Measurements from ENCODE around the gene MPPED1. TPM values are rescaled to one million over a fixed set of nuclear protein-coding genes. Genes with fewer than 3 reads are reported as not detected.

The MPPED1 gene
- total and polyA plus RNA-seq, 2 donors (not counting 1 experiment from before 2014, with no cell fraction given), result 0.13 TPM; not detected in 1

- H3K79me2 ChIP-seq (ENCODE audit: control insufficient read depth, insufficient read depth, low read length), result no peaks in the 10 kb centered on the region
- no peak for DNase-seq
- H3K4me2 ChIP-seq (replicated peaks; ENCODE audit: low read depth, low read length, poor library complexity, severe bottlenecking), result no peak overlapping the region
- peaks cover 0 to 2% (median 0%) of the 10 kb centered on the region in 4 experiments for H3K27me3 ChIP-seq (replicated peaks in 1 of 4; ENCODE audit: control extremely low read depth in 1 of 4, control insufficient read depth in 3 of 4, insufficient read depth in 4 of 4, low read length in 3 of 4)
- H3K27ac ChIP-seq (ENCODE audit: low read length in 2 of 2), result no peak overlapping the region
- intact Hi-C loops (cut with micrococcal nuclease), result no loop called here
- ChIA-PET POLR2A (no interaction called here), CTCF (no interaction called here)
- no peak overlapping the region for H2AFZ ChIP-seq (ENCODE audit: insufficient read depth, low read depth, low read length, poor library complexity, severe bottlenecking)
- Mint-ChIP-seq H3K27ac (no peak overlapping the region), H3K9me3 (ENCODE audit: insufficient read depth) (no peaks in the 10 kb centered on the region), H3K4me3 (no peak overlapping the region), H3K27me3 (peaks cover 9% of the 10 kb centered on the region), H3K4me1 (no peaks in the 10 kb centered on the region)
- H3K9ac ChIP-seq (ENCODE audit: low read length), result no peak overlapping the region
- no peaks in the 10 kb centered on the region for H4K20me1 ChIP-seq (ENCODE audit: control insufficient read depth, insufficient read depth, low read length, poor library complexity, severe bottlenecking)
- no peak overlapping the region for H3K4me3 ChIP-seq (ENCODE audit: control extremely low read depth in 1 of 5, extremely low read depth in 1 of 5, insufficient read depth in 1 of 5, low read depth in 2 of 5, low read length in 4 of 5)
- 86% methylated on average over 15 of the region's 17 CpGs for WGBS (ENCODE audit: insufficient coverage)
- TF ChIP-seq EZH2 (IDR thresholded peaks at IDR 0.05; ENCODE audit: borderline replicate concordance, insufficient read depth, low read depth, low read length, poor library complexity, severe bottlenecking) (no peak), CTCF (IDR thresholded peaks at IDR 0.05) (no peak)
- no peak for ATAC-seq (ENCODE audit: low read depth)
- no peaks in the 10 kb centered on the region for H3K4me1 ChIP-seq (ENCODE audit: control insufficient read depth in 2 of 2, insufficient read depth in 2 of 2, low read length in 2 of 2)
- H3K36me3 ChIP-seq (replicated peaks in 1 of 2; ENCODE audit: control extremely low read depth in 1 of 2, control insufficient read depth in 1 of 2, extremely low read depth in 1 of 2, insufficient read depth in 2 of 2, low read length in 1 of 2), result no peaks in the 10 kb centered on the region
- peaks cover 0 to 9% (median 0%) of the 10 kb centered on the region in 3 donors for H3K9me3 ChIP-seq (ENCODE audit: control extremely low read depth in 1 of 3, control insufficient read depth in 2 of 3, insufficient read depth in 1 of 3, low read length in 2 of 3)
These were observed 120.7 kb downstream of the MPPED1 start for GRCh38 chr22:43532301-43533155.

GRCh38 chr22:43533156-43533530 lies 121.3 kb downstream of the MPPED1 start:
- Histone ChIP-seq H3K27me3 (replicated peaks in 1 of 4; ENCODE audit: control extremely low read depth in 1 of 4, control insufficient read depth in 3 of 4, insufficient read depth in 4 of 4, low read length in 3 of 4) (no peaks in the 10 kb centered on the region), H3K4me1 (ENCODE audit: control insufficient read depth in 2 of 2, insufficient read depth in 2 of 2, low read length in 2 of 2) (no peaks in the 10 kb centered on the region), H3K9me3 (ENCODE audit: control extremely low read depth in 1 of 3, control insufficient read depth in 2 of 3, insufficient read depth in 1 of 3, low read length in 2 of 3) (peaks cover 0 to 9% (median 0%) of the 10 kb centered on the region in 3 donors), H3K27ac (ENCODE audit: low read length in 2 of 2) (no peak overlapping the region), H3K4me3 (ENCODE audit: control extremely low read depth in 1 of 5, extremely low read depth in 1 of 5, insufficient read depth in 1 of 5, low read depth in 2 of 5, low read length in 4 of 5) (no peak overlapping the region), H2AFZ (ENCODE audit: insufficient read depth, low read depth, low read length, poor library complexity, severe bottlenecking) (no peak overlapping the region), H3K4me2 (replicated peaks; ENCODE audit: low read depth, low read length, poor library complexity, severe bottlenecking) (no peak overlapping the region), H3K79me2 (ENCODE audit: control insufficient read depth, insufficient read depth, low read length) (no peaks in the 10 kb centered on the region), H3K36me3 (replicated peaks in 1 of 2; ENCODE audit: control extremely low read depth in 1 of 2, control insufficient read depth in 1 of 2, extremely low read depth in 1 of 2, insufficient read depth in 2 of 2, low read length in 1 of 2) (no peaks in the 10 kb centered on the region), H4K20me1 (ENCODE audit: control insufficient read depth, insufficient read depth, low read length, poor library complexity, severe bottlenecking) (no peaks in the 10 kb centered on the region), H3K9ac (ENCODE audit: low read length) (no peak overlapping the region)
- H3K27me3 Mint-ChIP-seq, result peaks cover 14% of the 10 kb centered on the region
- intact Hi-C loops (cut with micrococcal nuclease), result no loop called here
- TF ChIP-seq EZH2 (IDR thresholded peaks at IDR 0.05; ENCODE audit: borderline replicate concordance, insufficient read depth, low read depth, low read length, poor library complexity, severe bottlenecking), result no peak
- no peak for TF ChIP-seq CTCF (IDR thresholded peaks at IDR 0.05)
- H3K4me3 Mint-ChIP-seq, result no peak overlapping the region
- no peaks in the 10 kb centered on the region for H3K9me3 Mint-ChIP-seq (ENCODE audit: insufficient read depth)
- CTCF ChIA-PET, result no interaction called here
- no peak overlapping the region for H3K27ac Mint-ChIP-seq
- DNase-seq (no peak), ATAC-seq (ENCODE audit: low read depth) (no peak)
- H3K4me1 Mint-ChIP-seq, result no peaks in the 10 kb centered on the region
- POLR2A ChIA-PET, result no interaction called here
- 100% methylated on average over 1 of the region's 3 CpGs for WGBS (ENCODE audit: insufficient coverage)

Measured in B cell (primary cell).